ENCODE measurements around the gene RBMS3.

Gene RBMS3

DNA sequence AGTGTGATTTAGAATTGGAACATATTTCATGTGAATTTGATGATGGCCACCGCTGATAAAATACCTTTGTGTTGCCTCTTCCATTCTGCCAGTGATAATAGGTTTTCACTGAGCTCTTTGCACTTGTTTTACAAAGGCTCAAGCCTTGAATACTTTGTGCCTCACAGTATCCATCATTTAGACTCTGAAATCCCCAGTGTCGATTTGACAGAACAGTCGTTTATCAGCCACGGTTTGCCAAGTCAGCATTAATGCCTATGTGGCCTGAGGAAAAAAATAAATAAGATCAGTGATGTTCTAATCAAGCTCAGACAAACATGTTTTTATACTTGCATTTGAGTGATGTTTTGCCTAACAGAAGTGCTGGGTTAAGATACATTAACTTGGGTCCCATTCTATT, 399.1 kb downstream of the RBMS3 start:
- DNase-seq (ENCODE audit: low spot score) = no peak

DNA sequence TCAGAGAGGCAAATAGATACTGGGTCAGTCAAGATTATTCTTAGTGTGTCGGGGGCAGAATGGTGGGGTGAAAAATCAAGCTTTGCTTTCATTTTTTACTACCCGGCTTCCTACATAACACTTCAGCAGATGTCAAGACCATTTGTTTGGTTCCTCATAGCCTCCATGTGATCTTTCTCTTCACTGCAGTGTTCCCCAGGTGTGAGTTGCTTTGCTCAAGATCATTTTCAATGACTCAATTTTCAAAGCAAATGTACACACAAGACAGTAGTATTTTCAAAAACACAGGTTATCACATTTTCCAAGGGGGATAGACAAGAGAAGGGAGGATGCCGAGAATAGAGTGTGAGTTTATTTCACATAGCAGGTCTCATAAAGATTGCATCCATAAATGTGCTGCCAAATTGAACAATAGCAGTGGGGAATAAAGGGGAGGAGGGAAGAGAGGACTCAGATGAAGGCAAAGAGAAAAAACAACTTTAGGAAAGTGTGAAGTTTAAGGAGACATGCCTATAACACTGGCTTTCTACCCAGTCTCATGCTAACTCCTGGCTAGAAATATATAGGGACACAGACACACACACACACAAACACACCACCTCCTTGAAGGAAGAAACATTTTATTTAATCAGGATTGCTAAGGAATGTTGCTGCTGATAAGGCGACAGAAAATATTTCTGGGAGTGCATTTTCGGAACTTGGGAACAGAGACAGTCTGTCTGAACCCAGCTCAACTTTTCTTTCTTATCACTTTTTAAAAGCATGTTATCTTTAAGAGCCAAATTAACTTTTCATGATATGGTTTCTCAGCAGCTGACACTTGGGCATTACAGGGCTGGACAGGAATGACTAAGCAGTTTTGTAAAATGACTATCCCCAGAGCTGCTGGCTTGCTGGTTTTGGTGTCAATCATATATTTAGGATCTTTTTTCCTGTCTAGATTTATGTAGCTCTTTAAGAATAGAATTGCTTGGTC, 402.4 kb downstream of the RBMS3 start:
- DNase-seq (ENCODE audit: low spot score) = peak; percentile 24

DNA sequence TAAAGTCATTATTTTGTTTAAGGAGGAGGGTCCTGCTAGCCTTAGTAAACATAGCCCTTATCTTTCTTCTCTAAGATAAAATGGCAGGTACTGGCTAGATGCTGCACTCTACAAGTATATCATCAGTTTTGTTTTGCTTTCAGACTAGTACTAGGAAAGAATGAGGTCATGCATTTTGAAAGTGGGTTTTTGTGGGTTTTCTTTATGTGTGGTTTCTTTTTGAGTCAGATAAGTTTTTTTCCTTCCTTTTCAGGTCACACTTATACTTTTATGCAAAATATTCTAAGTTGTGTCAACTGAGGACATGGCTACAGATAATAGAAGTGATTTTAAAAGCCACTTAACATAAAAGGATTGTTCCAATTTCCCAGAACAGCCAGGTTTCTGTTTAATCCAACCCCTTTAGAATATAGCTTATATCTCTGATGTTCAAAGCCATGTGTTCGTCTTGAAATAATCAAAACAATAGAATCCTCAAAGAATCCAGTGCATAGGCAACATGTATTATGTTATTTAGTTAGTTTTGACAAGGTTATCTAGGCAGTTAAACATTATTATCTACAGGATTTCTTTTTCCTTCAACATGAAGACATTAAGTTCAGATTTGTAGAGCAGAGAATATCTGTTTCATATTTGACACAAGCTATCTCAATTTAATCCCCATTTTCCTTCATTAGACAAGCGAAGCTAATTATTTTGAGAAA, 406.2 kb downstream of the RBMS3 start:
- DNase-seq (ENCODE audit: low spot score) = no peak

DNA sequence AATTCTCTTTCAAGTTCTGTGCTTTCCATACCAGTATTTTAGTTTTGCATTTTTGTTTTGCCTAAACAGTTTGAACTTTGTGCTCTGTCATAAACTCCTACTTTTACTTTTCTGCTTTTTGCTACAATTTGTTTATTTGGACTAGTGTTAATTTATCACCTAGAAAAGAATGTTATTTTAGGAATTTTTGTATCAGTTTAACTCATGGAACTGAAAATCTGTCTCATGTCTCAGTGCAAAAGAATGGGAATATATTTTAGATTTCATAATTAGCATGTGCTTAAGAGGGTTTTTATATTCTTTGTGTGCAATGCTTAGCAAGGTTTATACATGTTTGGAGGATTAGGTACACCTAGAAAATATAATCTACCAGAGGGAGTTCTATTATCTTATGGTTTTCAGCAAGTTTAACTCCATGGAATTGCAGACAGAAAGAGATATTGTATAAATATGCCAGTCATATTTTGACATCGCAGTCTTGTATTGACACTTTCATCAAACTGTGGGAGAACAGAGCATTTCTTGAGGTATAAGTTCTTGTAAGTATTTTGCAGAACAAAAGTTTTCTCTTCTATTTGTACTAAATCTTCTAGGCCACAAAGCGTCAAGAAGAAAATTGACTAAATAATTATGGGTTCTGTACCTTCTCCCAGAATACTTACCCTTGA, 409.9 kb downstream of the RBMS3 start:
- no peak for DNase-seq (ENCODE audit: low spot score)

DNA sequence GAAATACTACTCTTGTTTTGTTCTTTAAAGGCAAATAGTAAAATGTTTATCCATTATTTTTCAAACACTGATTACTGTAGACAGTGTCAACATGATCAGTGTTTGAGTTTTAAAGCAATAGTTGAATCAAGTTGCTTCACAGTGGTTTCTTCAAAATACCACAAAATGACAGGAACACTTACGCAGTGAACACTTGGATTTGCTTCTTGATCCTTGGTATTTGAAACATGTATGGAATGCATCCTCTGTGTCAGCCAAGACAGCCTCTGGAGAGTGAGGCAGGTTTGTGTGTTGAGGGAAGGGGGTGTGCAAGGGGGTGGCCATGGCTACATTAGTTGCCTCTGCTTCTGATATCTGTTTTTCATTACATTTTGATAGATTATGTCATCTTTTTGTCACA, 413.0 kb downstream of the RBMS3 start:
- peak; percentile 20 for DNase-seq (ENCODE audit: low spot score)

DNA sequence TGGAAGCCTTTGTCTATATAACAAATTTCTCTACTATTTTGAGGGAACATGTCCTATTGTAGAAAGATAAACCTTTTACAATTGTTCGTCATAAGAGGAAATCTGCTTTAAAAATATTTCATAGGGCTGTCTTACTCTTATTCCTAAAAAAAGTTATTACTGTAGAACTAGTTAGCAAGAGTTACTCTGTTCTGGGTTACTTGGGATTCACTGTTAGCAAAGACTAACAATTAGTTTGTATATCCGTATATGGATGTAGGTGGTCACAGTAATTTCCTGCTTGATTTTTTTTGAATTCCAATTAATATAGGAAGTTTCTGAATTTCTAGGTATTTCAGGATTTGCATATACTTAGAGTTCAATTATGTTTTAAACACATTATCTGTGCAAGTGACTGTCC, 413.5 kb downstream of the RBMS3 start:
- no peak for DNase-seq (ENCODE audit: low spot score)

DNA sequence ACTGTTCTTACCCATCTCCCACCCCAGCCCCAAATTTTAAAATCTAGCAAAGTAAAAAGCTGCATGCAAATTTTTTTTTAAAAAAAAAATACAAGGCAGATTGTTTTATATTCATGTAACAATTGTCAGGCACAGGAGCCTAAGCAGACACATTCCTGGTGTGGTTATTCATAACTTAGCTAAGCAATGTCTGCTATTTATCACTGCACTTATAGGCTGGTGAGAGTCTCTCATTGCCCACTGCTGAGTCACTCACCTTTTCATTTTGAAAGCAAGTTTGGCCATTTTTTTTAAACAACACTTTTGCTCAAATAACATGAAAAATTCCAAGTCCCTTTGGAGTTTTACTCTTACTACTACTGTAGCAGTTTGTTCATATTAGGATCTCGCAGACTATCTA, 413.9 kb downstream of the RBMS3 start:
- peak; percentile 89 for DNase-seq (ENCODE audit: low spot score)

DNA sequence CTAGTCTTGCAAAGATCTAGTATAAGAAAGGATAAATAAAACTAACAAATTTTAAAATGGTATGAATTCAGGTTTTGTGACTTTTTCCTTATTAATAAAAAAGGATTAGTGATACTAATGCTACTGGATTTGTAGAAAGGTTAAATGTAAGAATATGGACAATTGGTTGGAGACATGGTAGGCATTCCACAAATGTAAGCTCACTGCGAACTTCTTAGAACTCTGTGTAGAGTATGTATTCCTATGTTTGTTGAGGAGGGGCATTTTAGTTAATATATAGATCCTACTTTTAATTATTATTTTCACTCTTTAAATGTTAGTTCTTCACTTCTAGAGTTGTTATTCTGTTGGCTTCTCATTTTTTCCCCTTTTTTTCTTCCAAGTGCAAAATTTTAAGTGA, 414.3 kb downstream of the RBMS3 start:
- no peak for DNase-seq (ENCODE audit: low spot score)

DNA sequence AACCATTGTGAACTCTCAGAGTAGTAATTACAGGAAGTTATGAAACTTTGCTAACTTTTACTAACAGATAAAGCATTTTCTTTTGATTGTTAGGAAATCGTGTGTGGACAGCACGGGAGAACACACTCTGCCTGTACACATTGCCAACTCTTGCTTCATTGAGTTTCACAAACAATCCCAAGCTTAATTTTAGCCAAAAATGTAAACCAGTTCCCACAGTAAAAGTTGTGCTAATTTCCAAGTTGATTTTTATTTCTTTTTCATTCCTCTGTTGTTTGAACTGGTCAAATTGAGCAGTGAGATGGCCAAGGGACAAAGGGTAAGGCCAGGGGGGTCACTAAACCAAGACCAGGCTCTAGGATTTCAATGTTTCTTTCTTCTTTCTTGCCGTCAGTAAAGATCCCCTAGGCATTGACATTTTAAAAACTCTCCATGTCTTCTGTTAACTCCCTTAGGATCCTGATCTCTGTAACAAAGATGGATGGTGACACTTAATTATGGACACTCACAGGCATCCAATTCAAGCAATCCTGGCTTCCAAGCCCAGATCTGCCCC, 414.9 kb downstream of the RBMS3 start:
- no peak for DNase-seq (ENCODE audit: low spot score)

DNA sequence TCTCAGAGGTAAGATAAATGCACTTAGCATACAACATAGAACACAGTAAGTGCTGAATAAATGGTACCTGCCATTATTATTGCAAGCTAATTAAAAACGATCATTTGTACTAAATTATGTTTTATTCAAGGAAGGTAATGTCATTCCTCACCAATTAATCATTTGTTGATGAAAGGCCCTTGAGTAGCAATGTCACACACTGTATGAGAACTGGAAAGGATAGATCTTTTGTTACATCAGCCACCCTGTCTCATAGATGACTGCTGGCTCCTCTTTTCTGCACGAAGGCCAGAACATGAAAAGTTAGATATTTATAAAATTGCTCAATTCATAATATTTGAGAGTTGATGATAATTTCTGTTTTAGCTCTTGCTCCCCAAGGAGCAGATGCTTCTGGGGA, 415.4 kb downstream of the RBMS3 start:
- no peak for DNase-seq (ENCODE audit: low spot score)

DNA sequence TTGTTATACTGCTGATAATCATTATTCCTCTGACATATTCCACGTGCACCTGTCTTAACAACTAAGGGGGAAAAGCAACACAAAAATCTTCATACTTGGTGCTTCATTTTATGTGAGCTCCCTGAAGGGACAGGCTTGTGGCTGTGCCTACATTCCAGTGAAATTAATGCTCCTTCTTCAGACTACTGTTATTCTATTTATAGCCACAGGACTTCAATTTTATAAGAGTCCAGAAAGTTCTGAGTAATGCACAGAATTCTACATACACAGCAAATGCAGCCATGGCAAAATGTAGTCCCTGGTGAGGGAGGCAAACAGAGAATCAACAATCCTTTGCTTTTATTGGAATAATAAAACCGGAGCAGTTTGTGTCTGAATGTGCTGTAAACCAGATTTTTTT, 417.1 kb downstream of the RBMS3 start:
- DNase-seq (ENCODE audit: low spot score) = no peak

DNA sequence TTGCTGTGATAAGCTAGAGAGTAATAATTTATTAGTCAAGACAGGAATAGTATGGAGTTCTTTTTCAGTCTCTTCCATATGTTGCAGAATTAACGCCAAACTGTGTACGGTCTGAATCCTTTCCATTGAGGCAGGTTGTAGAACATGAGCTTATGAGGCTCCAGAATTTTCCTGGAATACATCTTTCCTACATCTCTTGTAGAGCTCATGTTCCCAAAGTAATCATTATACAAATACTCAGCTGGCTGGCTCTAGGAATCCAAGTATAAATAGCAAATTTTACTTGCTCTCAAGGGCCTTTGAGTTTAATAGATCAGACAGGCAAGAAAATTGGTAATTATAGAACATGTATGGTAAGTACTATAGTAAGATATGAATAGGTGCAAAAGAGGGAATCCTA, 419.4 kb downstream of the RBMS3 start:
- no peak for DNase-seq (ENCODE audit: low spot score)

DNA sequence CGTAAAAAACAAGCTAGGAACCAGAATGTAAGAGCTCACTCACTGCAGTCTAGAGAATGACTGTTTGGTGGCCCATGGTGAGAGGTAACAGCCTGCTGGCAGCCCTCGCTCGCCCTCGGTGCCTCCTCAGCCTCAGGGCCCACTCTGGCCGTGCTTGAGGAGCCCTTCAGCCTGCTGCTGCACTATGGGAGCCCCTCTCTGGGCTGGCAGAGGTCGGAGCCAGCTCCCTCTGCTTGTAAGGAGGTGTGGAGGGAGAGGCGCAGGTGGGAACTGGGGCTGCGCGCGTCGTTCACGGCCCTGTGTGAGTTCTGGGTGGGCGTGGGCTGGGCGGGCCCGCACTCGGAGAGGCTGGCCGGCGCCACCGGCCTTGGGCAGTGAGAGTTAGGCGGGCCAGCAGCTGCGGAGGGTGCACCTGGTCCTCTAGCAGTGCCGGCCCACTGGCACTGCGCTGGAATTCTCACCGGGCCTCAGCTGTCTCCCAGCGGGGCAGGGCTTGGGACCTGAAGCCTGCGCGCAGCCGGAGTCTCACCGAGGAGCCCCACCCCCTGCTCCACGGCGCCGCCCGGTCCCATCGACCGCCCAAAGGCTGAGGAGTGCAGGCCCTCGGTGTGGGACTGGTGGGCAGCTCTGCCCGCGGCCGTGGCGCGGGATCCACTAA, 420.6 kb downstream of the RBMS3 start:
- no peak for DNase-seq (ENCODE audit: low spot score)

DNA sequence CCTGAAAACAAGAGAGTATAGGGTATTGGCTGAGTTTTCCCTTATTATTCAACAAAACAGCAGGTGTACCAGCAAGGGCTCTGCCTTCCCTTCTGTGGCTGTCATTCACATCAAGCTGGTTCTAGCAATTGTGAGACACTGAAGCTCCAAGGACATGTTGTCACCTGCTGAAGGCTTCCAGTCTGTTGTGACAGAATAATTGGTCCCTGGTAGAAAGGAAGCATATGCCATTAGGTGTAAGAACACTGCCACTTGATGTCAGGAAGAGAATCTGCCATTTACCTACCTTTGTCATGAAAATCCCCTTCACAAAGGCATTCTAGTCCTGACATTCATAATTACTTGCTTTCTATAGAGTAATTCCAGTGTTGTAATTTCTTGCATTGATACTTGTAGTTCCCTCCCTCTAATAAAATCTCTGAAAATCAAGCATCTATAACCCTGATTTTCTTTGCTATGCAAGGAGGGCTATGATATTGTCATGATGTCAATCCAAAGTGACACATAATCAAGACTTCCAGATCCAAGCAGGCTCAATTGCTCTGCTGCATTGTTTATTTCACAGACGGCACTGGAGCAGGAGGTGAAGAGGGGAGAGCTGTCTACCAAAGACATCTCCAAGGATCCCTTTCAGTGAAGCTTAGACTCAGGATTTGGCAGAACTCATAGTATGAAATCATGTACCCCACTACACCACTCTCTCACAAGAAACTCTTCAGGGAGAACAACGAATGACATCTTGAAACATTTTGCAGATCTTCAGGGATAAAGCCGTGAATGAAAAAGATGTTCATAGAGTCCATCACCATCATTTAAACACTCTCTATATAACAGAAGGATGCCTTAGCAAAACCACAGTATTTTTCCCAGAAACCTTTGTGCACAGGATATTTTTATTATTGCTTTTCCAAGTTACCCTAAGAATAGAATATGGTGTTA, 425.3 kb downstream of the RBMS3 start:
- DNase-seq (ENCODE audit: low spot score) = no peak

DNA sequence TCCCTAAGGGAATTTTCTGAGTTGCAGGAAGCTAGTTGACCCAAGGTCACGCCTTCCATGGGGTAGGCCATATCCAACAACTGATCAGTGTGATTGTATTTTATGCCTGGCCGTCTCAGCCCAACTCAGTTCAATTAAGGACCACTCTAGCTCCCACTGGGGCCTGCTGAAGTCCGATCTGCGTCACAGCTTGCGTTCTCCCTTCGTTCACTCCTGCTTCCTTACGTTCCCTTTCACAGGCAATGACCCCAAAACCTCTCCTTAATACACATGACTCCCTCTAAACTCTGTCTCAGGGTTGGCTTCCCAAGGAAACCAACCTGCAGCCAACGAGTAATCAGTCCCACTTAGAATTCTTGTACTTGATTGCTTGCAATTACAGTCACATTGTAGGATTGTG, 428.0 kb downstream of the RBMS3 start:
- no peak for DNase-seq (ENCODE audit: low spot score)

DNA sequence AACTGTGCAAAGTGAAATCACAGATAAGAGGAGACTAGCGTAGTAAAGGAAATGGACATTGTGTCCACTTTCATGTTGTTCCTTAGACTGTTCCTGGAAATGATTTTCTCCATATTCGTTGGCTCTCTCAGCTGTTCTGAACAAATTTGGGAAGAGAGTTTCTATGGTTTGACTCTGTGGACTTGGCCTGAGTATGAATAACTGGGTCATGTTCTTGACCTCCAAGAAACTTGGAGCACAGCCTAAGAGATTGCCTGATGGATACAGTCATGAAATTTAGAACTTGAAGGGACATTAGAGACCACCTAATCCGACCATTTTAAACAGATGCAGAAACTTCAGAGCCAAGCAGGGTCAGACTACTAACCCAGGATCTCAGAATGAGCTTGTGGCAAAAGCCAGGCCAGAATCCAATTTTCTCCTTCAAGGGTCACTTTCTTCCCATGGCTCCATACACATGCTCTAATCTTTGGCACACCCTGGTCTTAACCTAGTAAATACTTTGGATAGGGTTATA, 430.4 kb downstream of the RBMS3 start:
- DNase-seq (ENCODE audit: low spot score) = no peak

DNA sequence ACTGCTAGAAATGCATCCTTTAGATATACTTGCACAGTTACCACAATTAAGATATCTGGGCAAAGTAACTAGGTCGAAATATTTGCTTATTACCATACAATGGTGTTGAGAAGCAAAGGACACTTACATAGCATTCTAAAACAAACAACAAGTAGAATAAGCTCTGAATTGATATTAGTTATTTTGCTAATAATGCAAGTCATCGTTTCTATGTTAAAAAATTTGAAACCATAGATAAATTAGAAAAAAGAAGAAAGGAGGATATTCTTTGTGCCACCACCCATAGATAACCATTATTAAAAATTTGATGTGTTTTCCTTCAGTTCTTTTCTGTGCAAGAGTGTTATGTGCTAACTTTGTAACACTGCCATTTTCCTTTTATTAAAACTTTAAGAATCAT, 435.3 kb downstream of the RBMS3 start:
- DNase-seq (ENCODE audit: low spot score) = no peak

DNA sequence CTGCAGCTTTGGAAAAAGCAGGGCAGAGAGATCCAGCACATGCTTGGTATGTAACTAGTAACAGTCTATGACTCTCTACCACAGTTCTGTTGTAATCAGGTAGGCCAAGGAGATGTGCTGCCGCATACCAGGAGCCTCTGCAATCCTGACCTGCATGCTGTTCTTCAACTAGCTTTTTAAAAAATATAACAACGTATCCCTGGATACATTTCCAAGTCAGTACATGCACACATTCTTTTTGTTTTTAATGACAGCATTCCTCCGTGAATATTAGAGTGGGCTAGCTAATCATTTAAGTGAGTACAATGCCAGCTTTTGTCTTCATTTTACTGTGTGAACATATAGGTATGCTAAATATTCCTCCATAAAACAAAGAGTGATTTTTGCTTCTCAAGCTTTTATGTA, 437.8 kb downstream of the RBMS3 start:
- peak; percentile 49 for DNase-seq (ENCODE audit: low spot score)

DNA sequence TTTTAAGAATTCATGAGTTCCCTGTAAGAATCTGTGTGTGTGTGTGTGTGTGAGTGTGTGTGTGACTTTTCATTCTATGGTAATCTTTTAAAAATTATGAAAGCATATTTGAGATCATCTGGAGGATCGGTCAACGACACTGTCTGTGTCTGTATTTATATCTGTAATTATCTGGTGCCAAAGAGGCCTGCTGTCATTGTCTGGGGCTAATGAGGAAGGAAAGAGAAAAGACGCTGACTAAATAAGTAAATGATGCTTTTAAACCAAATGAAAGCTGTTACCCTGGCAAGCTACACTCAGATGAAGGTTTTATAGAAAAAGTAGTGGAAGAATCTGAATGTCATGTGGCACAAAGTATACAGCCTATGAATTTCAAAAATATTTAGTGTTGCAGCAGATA, 439.8 kb downstream of the RBMS3 start:
- DNase-seq (ENCODE audit: low spot score) = no peak

DNA sequence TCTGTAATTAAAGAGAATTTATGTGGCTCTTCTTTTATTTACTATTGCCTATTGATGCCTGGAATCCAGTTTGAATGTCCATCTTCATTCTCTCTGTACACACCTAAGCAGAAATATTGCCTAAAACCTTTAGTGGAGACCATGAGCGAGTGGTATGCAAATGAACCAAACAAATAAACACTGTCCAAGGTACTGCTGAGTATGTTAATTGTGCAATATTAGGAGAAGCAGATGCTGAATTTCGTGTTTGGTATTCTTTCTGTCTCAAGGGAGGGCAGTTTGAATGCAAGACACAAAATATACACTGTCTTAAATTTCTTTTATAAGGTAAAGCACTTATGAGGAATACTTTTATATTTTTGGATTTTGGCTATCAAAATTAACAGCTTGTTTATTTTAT, 440.9 kb downstream of the RBMS3 start:
- DNase-seq (ENCODE audit: low spot score) = no peak

DNA sequence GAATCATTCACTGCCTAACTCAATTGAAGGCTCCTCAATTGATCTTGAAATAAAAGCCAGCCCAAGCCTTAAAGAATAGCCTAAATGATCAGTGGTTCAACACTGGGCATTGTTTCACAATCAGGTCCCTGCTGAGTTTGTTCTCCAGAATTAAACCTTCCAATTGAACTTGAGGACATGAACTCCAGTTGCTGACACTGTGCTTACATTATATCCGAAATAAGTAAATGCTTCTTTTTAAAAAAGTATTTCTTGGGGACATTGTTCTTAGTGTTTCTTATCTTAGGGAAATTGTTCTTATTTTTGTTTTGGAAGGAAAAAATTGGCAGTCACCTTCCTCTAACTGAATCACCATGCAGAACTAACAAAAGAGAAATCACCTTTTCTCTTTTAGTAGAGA, 450.2 kb downstream of the RBMS3 start:
- DNase-seq (ENCODE audit: low spot score) = no peak
